CD8-positive, alpha-beta memory T cell (primary cell): ENCODE results near the gene STX3. TPM values are rescaled to one million over a fixed set of nuclear protein-coding genes. Genes with fewer than 3 reads are reported as not detected.
A peak's percentile ranks its signal among the peaks of the same experiment; 100 is the strongest.

Experiments
- CTCF ChIA-PET: fragments of 350-600 bp; sonication (Branson Sonifier 250); formaldehyde crosslinking; loops from one replicate; lab custom pipeline; 2021; ENCODE audit warnings: antibody characterized with exemption; lab: Charles Lee
- POLR2A ChIA-PET: fragments of 350-600 bp; sonication (Branson Sonifier 250); formaldehyde crosslinking; loops from one replicate; lab custom pipeline; 2021; ENCODE audit warnings: antibody characterized with exemption; lab: Charles Lee
- DNase-seq, 5 donors: peaks; one replicate each; pipeline versions ENCODE4 v3.0.0 to v3.0.0-alpha.2; 2020 to 2022; ENCODE audit warnings: mixed read lengths in 1 of 5
- H3K27ac ChIP-seq: one replicate; pipeline ENCODE4 v1.7.0; 2013; ENCODE audit warnings: low read depth, mild to moderate bottlenecking, low read length, moderate library complexity
- H3K27me3 ChIP-seq: 2 replicates; pipeline ENCODE4 v1.7.0; 2013; ENCODE audit warnings: low read length, mild to moderate bottlenecking; ENCODE audit not compliant: insufficient read depth, poor library complexity, severe bottlenecking
- H3K36me3 ChIP-seq: 2 replicates; pipeline ENCODE4 v1.7.0; 2013; ENCODE audit warnings: mild to moderate bottlenecking, low read length, moderate library complexity; ENCODE audit not compliant: insufficient read depth
- H3K4me1 ChIP-seq: 2 replicates; pipeline ENCODE4 v1.7.0; 2013; ENCODE audit warnings: mild to moderate bottlenecking, low read length, moderate library complexity; ENCODE audit not compliant: insufficient read depth
- H3K4me3 ChIP-seq: 2 replicates; pipeline ENCODE4 v1.7.0; 2013; ENCODE audit warnings: mild to moderate bottlenecking, low read length
- H3K9me3 ChIP-seq: 2 replicates; pipeline ENCODE4 v1.7.0; 2013; ENCODE audit warnings: mild to moderate bottlenecking, low read length
- H3K27ac Mint-ChIP-seq, 8 donors: one replicate each; pipeline ENCODE4 v1.8.0; 2020 to 2021; ENCODE audit warnings: mixed read lengths in 8 of 8, mild to moderate bottlenecking in 6 of 8, inconsistent platforms in 3 of 8, moderate library complexity in 3 of 8
- H3K27me3 Mint-ChIP-seq, 2 donors: one replicate each; pipeline ENCODE4 v1.8.0; 2020 to 2021; ENCODE audit warnings: mixed read lengths in 2 of 2, mild to moderate bottlenecking in 1 of 2, moderate library complexity in 1 of 2
- H3K36me3 Mint-ChIP-seq, 3 donors: one replicate each; pipeline ENCODE4 v1.8.0; 2020 to 2021; ENCODE audit warnings: mixed read lengths in 3 of 3, inconsistent platforms in 1 of 3, mild to moderate bottlenecking in 1 of 3
- H3K4me1 Mint-ChIP-seq, 3 donors: one replicate each; pipeline ENCODE4 v1.8.0; 2020 to 2021; ENCODE audit warnings: mixed read lengths in 3 of 3, inconsistent platforms in 1 of 3, mild to moderate bottlenecking in 1 of 3
- H3K4me3 Mint-ChIP-seq, 7 donors: one replicate each; pipeline ENCODE4 v1.8.0; 2020 to 2021; ENCODE audit warnings: mixed read lengths in 7 of 7, mild to moderate bottlenecking in 6 of 7, moderate library complexity in 4 of 7, inconsistent platforms in 2 of 7
- H3K9me3 Mint-ChIP-seq, 5 donors: one replicate each; pipeline ENCODE4 v1.8.0; 2020 to 2022; ENCODE audit warnings: mixed read lengths in 5 of 5, mild to moderate bottlenecking in 3 of 5, moderate library complexity in 2 of 5, inconsistent platforms in 1 of 5
- polyA plus RNA-seq: library from polyadenylated mRNA; unstranded; fragments of 300-500 nt; fragmentation: Illumina TruSeq; gene quantifications from one replicate; pipeline ENCODE4 v1.2.3, GENCODE V29; 2021
- total RNA-seq, 2 experiments: library from RNA; stranded (reverse); gene quantifications; one replicate each; pipeline ENCODE4 v1.2.3, GENCODE V29; 2021

The STX3 gene
- total and polyA plus RNA-seq, 3 experiments from 2014 or later: 5.5 to 6.8 (median 6.7) TPM

DNA sequence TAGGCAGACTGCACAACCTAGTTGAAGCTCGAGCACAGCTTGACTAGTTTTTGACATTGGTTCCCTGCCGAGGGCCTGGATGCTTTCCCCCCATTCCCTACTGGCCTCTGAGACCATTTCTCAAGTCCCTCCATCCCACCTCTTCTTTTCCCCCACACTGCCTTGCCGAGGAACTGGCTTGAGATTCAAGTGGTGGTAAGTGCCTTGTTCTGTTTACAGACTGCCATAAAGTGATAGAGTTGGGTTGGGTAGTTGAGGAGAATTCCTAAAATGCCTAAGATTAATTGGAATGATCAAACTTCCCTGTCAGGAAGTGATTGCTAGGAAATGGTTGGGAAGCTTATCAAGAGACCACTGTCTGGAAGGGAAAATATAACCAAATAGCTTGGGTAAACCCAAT, 39.2 kb downstream of the STX3 start:
- H3K27ac ChIP-seq: no peak overlapping the region
- POLR2A ChIA-PET: no interaction called here
- peaks cover 17 to 52% (median 25%) of the 10 kb centered on the region in 3 donors for H3K36me3 Mint-ChIP-seq

DNA sequence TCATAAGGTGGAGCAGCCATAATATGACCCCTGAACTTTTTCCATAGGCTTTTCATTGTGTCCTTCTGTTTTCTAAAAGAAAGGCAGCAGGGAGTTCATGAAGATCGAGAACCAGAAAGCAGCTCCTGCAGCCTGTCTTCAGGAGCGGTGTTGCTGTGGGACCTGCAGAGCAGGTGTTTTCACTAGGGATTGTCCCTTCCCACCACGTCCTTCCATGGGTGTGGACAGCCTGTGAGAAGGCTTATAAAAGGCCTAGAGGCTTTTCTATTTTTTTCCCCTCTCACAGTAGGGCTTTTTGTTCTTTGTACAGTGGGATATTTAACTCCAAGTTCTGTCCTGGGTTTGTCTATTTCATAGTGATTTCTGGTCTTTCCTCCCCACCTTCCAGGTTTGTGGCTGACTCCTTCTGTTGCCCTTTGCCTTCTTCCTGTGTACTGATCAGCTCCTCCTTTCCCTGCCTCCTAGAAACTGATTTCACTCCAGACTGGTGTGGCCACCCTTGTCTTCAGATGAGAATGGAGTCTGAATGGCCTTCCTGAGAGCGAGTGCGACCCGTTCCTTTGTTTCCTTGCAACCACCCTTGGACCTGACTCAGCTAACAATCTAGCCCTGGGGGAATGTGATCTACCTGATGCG, 45.3 kb downstream of the STX3 start:
- H3K27me3 ChIP-seq: no peaks in the 10 kb centered on the region
- no peaks in the 10 kb centered on the region for H3K9me3 ChIP-seq
- Mint-ChIP-seq H3K4me3 (no peak overlapping the region), H3K27ac (peak overlapping the region in 2 of 8 donors; percentile 36 to 64), H3K9me3 (no peaks in the 10 kb centered on the region), H3K27me3 (no peaks in the 10 kb centered on the region), H3K36me3 (peaks cover 2 to 32% (median 5%) of the 10 kb centered on the region in 3 donors), H3K4me1 (no peaks in the 10 kb centered on the region)
- no peaks in the 10 kb centered on the region for H3K4me1 ChIP-seq
- no peak for DNase-seq
- H3K4me3 ChIP-seq: no peak overlapping the region
- POLR2A ChIA-PET: no interaction called here
- CTCF ChIA-PET: interaction anchor here (1.0 to 7.8 kb wide), 4 partner anchors 10 to 50 kb away, joined by 3 to 113 read pairs (median 13); partner anchors contain the start of genes MRPL16 and STX3
- no peak overlapping the region for H3K27ac ChIP-seq
- H3K36me3 ChIP-seq: peaks cover 4% of the 10 kb centered on the region

More for the DNA sequence above, 39.2 kb downstream of the STX3 start:
- Mint-ChIP-seq H3K4me3 (no peak overlapping the region), H3K27me3 (peaks cover 0 to 3% of the 10 kb centered on the region in 2 donors), H3K9me3 (no peaks in the 10 kb centered on the region), H3K27ac (peak overlapping the region in 1 of 8 donors; percentile 2), H3K4me1 (no peaks in the 10 kb centered on the region)
- Histone ChIP-seq H3K27me3 (no peaks in the 10 kb centered on the region), H3K36me3 (peaks cover 7% of the 10 kb centered on the region), H3K9me3 (no peaks in the 10 kb centered on the region), H3K4me3 (no peak overlapping the region), H3K4me1 (no peaks in the 10 kb centered on the region)
- DNase-seq: no peak
- CTCF ChIA-PET: no interaction called here

DNA sequence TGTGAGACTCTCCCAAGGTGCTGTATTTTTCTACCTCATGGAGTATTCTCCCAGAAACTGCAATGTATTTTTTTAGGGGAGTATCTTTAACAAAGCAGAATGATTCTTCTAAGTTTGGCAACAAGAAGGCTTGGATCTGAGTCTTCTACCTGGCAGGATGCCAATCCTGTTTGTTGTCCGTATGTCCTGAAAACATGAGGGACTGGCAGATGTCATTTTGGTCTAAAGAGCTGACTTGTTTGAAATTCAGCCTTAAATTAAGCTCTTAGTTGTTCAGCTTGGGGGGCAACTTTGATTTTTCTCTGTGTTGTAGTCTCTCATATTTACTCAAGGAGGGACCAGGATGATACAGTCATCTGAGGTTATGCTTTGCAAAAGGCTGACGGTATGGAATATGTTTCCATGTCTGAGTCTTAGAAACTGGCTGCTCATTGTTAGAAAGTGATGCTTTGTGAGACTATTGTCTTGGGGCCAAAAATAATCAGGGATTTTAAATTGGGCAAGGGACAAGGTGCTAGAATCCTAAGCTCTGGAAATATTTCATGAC, 46.1 kb downstream of the STX3 start:
- H3K27ac ChIP-seq: no peak overlapping the region
- H3K36me3 Mint-ChIP-seq: peaks cover 0 to 32% (median 2%) of the 10 kb centered on the region in 3 donors
- ChIA-PET POLR2A (no interaction called here), CTCF (interaction anchor here (0.6 to 7.8 kb wide), 11 partner anchors 9 to 761 kb away, joined by 3 to 113 read pairs (median 4); partner anchors contain the start of genes MRPL16 and STX3)
- no peaks in the 10 kb centered on the region for H3K9me3 ChIP-seq
- H3K4me1 Mint-ChIP-seq: no peaks in the 10 kb centered on the region
- H3K9me3 Mint-ChIP-seq: no peaks in the 10 kb centered on the region
- no peaks in the 10 kb centered on the region for H3K4me1 ChIP-seq
- no peak overlapping the region for H3K4me3 Mint-ChIP-seq
- H3K27me3 ChIP-seq: no peaks in the 10 kb centered on the region
- no peak for DNase-seq
- H3K27ac Mint-ChIP-seq: peak overlapping the region in 2 of 8 donors; percentile 1 to 38
- no peaks in the 10 kb centered on the region for H3K27me3 Mint-ChIP-seq
- H3K4me3 ChIP-seq: no peak overlapping the region
- H3K36me3 ChIP-seq: peaks cover 4% of the 10 kb centered on the region

DNA sequence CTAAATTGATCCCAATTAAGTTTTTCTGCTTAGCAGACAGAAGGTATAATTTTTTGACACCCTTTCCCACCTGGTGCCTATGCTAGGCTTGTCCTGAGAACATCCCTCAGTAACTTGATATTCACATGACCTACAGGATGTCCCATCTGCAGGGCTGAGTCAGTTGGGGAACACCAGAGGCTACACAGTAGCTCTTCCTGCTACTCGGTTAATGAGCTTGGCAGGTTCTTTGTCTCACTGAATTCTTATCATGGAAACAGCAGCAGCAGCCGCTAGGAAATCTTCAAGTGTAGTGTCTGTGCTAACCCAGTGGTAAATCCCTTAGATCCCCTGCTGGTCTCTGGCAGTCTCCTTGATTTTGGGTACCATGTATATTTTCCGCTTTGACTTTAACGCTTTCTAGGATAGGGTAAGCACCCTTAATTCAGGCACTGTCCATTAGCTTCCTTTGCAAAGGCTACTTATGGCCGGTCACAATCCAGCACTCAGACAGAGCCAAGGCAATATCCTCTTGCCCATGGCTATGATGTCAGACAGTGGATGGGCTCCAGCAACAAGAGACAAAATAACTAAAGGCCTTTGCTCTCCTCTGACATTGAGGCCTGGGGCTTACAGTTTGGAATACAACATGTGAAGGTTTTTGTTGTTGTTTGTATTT, 46.9 kb downstream of the STX3 start:
- Mint-ChIP-seq H3K4me3 (no peak overlapping the region), H3K9me3 (no peaks in the 10 kb centered on the region), H3K4me1 (no peaks in the 10 kb centered on the region), H3K27me3 (no peaks in the 10 kb centered on the region), H3K27ac (no peak overlapping the region), H3K36me3 (peaks cover 0 to 39% (median 9%) of the 10 kb centered on the region in 3 donors)
- Histone ChIP-seq H3K4me1 (no peaks in the 10 kb centered on the region), H3K4me3 (no peak overlapping the region), H3K27ac (no peak overlapping the region), H3K36me3 (peaks cover 4% of the 10 kb centered on the region), H3K9me3 (no peaks in the 10 kb centered on the region), H3K27me3 (no peaks in the 10 kb centered on the region)
- DNase-seq: no peak
- CTCF ChIA-PET: interaction anchor here (0.6 to 7.8 kb wide), 8 partner anchors 8 to 760 kb away, joined by 3 to 113 read pairs (median 5); partner anchors contain the start of genes MRPL16 and STX3
- POLR2A ChIA-PET: no interaction called here

DNA sequence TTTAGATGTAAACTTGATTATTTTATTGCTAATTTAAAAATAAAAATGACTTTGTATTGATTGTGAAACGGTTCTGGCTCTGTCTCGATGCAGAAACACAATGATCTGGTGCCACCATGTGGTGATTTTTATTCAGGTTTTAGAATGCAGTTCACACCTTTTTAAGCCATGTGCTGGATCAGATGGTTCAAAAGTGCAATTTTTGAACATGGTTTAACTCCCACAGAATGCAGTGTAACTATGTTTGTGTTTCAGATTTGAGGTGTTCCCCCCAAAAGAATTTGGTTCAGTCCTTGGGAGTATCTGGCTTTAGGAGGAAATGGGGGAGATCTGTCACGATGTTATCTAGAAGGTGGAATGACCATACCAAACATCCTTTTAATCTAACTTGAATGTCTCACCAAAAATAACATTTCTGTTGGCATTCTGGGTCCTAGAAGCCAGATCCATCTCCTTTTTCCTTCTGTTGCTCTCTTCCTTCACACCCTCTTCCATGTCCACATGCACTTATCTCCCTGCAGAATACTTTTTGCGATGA, 47.5 kb downstream of the STX3 start:
- Histone ChIP-seq H3K4me1 (no peaks in the 10 kb centered on the region), H3K27ac (no peak overlapping the region), H3K9me3 (no peaks in the 10 kb centered on the region), H3K27me3 (no peaks in the 10 kb centered on the region), H3K36me3 (no peaks in the 10 kb centered on the region), H3K4me3 (no peak overlapping the region)
- peaks cover 0 to 41% (median 9%) of the 10 kb centered on the region in 3 donors for H3K36me3 Mint-ChIP-seq
- no peaks in the 10 kb centered on the region for H3K27me3 Mint-ChIP-seq
- no peak overlapping the region for H3K4me3 Mint-ChIP-seq
- ChIA-PET POLR2A (no interaction called here), CTCF (interaction anchor here (1.0 to 7.8 kb wide), 7 partner anchors 8 to 265 kb away, joined by 3 to 113 read pairs (median 5); partner anchors contain the start of genes MRPL16 and STX3)
- peak; percentile 11 to 61 (median 52) for DNase-seq
- no peaks in the 10 kb centered on the region for H3K4me1 Mint-ChIP-seq
- no peaks in the 10 kb centered on the region for H3K9me3 Mint-ChIP-seq
- no peak overlapping the region for H3K27ac Mint-ChIP-seq

DNA sequence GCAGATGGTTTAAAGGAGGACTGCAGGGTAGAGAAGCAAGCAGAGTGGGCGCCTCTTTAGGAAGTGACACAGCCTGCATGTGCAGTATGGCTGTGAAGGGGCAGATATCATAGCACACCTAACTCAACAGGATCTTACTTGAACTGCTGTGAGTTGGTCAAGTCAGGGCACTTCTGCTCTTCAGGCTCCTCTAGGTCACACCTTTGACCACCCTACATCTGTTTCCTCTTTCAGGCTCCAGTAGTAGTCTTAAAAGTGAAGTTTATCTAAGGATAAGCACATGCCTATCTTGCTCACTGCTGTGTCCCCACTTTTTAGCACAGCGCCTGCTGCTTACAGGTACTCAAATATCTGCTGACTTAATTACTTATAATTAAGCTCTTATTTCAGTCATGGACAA, 48.9 kb downstream of the STX3 start:
- Histone ChIP-seq H3K36me3 (peaks cover 4% of the 10 kb centered on the region), H3K27me3 (no peaks in the 10 kb centered on the region), H3K27ac (no peak overlapping the region), H3K9me3 (no peaks in the 10 kb centered on the region), H3K4me3 (no peak overlapping the region), H3K4me1 (peaks cover 2% of the 10 kb centered on the region)
- H3K27ac Mint-ChIP-seq: no peak overlapping the region
- ChIA-PET CTCF (interaction anchor here (7.8 kb wide), 1 partner anchor 50 kb away, joined by 113 read pairs; the partner anchor contains the start of gene STX3), POLR2A (no interaction called here)
- H3K36me3 Mint-ChIP-seq: peaks cover 0 to 49% (median 9%) of the 10 kb centered on the region in 3 donors
- H3K27me3 Mint-ChIP-seq: no peaks in the 10 kb centered on the region
- H3K9me3 Mint-ChIP-seq: no peaks in the 10 kb centered on the region
- H3K4me3 Mint-ChIP-seq: no peak overlapping the region
- peaks cover 2 to 9% (median 5%) of the 10 kb centered on the region in 3 donors for H3K4me1 Mint-ChIP-seq
- DNase-seq: no peak

DNA sequence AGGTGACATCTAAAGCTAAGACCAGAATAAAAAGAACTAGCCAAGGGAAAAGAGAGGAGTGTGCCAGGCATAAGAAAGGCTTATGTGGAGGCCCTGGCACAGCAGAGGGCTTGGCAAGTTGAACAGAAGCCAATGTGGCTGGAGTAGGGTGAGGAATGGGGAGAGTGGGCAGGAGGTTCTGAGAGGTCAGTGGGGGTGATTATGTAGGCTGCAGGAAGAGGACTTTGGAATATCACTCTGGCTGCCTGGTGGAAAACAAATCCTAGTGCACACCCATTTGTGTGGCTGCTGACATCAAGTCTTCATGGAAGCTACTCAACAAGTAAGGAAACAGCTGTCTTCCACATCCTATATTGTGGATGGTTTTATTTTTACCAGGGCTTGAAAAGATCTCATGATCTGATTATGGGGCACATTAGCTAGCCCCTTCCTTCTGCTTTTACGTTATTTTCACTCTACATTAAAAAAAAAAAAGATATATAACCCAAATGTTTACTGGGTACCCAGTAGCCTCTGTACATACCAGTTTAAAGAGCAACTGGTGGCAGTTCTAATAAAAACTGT, 52.0 kb downstream of the STX3 start:
- H3K9me3 Mint-ChIP-seq: peaks cover 0 to 4% (median 0%) of the 10 kb centered on the region in 5 donors
- peaks cover 4% of the 10 kb centered on the region for H3K36me3 ChIP-seq
- peaks cover 0 to 2% of the 10 kb centered on the region in 2 donors for H3K27me3 Mint-ChIP-seq
- no peak overlapping the region for H3K4me3 ChIP-seq
- no peaks in the 10 kb centered on the region for H3K27me3 ChIP-seq
- no peak for DNase-seq
- peaks cover 5 to 52% (median 9%) of the 10 kb centered on the region in 3 donors for H3K36me3 Mint-ChIP-seq
- H3K4me1 ChIP-seq: peaks cover 17% of the 10 kb centered on the region
- H3K27ac Mint-ChIP-seq: peak overlapping the region in 3 of 8 donors; percentile 39 to 78 (median 44)
- peak overlapping the region in 2 of 7 donors; percentile 19 to 65 for H3K4me3 Mint-ChIP-seq
- H3K9me3 ChIP-seq: no peaks in the 10 kb centered on the region
- H3K4me1 Mint-ChIP-seq: peaks cover 21 to 28% (median 27%) of the 10 kb centered on the region in 3 donors
- CTCF ChIA-PET: interaction anchor here (1.0 to 4.0 kb wide), 4 partner anchors 16 to 62 kb away, joined by 3 to 48 read pairs (median 3); partner anchors contain the start of gene STX3
- POLR2A ChIA-PET: no interaction called here
- H3K27ac ChIP-seq: no peak overlapping the region
